Left renal pelvis (tissue), 4 donors: ENCODE data around the gene CELA2A. TPM values are rescaled to one million over a fixed set of nuclear protein-coding genes. Genes with fewer than 3 reads are reported as not detected.
"Not testable (repeated sequence)": the region's sequence is repeated elsewhere in the genome, so short reads cannot be mapped to it uniquely, and the experiment has no call there.

Experiments used
- DNase-seq, 4 donors: peaks; one replicate each; pipeline ENCODE4 v3.0.0-alpha.2; 2013; ENCODE audit warnings: low read depth in 4 of 4, low spot score in 3 of 4
- polyA plus RNA-seq, 4 donors: library from polyadenylated mRNA; unstranded; fragments of 120-200 nt; gene quantifications; one replicate each; pipeline ENCODE4 v1.2.1, GENCODE V29; 2013; ENCODE audit not compliant: insufficient read length in 4 of 4

CELA2A gene
- polyA plus RNA-seq, 4 donors = not detected

DNA sequence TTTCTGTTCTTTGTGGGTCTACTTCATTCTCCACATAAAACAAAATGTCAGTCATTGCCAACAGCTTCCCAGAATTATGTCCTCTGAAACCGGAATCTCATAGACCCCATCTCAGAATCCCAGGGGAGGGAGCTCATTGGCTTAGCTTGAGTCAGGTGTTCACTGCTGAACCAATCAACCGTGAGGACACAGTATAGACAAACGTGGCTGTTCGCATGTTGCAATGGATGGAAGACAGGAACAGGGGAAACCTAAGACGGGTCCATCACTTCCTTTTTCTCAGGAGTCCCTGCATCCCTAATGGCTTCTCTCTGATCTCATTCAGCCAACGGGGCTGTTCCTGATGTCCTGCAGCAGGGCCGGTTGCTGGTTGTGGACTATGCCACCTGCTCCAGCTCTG is 9.1 kb downstream of the CELA2A start:
- no peak for DNase-seq

DNA sequence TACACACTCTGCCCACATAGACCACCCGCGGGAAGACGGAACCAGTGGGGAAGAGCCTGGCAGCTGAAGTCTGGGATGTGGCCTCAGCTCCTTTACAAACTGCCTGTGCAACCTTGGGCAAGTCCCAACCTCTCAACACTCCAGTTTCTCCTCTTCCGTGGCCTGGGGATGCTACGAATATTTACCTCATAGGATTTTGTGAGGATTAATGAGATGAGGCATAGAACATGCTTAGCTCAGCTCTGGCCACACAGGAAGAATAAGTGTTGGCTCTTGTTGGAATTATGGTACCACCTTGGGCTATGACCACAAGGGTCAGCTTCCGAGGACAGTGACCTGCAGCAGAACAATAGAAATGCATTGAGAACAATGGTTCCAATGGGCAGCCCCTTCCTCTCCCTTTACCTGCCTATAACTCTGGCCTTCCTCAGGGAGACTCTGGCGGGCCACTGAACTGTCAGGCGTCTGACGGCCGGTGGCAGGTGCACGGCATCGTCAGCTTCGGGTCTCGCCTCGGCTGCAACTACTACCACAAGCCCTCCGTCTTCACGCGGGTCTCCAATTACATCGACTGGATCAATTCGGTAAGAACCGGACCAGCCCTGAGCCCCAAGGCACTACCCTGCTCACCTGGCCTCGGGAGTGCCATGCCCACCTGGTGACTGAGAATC is 10.6 kb downstream of the CELA2A start:
- DNase-seq = not testable (repeated sequence)

DNA sequence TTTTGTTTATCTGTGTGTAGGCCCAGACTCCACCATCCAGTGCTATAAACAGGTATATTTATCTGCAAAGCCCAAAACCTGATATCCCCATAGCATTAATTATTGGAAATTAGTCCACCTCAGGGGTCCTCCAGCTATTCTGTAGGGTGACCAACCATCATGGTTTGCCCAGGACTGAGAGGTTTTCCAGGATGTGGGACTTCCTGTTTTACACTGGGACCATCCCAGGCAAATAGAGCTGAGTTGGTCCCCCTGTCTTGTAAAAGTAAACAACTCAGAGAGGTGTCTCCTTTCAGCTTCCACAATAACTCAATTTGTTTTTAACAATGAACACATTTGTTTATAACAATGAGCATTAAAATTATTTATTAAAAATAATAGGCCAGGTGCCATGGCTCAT is 11.6 kb downstream of the CELA2A start:
- no peak for DNase-seq

DNA sequence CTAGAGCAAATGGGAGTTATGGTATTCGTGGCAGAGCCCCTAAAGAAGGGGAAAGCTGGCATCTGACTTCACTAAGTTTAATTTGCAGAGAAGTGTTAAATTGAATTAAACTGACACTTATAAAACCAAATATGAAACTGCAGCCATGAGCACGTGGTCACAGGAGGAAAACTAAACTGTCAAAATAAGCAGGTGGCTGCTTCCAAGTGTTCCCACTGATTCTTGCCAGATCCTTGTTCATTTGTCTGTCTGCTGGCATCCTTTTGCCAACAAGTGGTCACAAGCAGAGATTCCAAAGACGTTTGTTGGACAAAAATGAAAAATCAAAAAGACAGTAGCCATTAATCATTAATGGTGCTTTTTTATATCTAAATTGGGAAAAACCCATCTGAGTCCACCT is 12.8 kb downstream of the CELA2A start:
- no peak for DNase-seq

DNA sequence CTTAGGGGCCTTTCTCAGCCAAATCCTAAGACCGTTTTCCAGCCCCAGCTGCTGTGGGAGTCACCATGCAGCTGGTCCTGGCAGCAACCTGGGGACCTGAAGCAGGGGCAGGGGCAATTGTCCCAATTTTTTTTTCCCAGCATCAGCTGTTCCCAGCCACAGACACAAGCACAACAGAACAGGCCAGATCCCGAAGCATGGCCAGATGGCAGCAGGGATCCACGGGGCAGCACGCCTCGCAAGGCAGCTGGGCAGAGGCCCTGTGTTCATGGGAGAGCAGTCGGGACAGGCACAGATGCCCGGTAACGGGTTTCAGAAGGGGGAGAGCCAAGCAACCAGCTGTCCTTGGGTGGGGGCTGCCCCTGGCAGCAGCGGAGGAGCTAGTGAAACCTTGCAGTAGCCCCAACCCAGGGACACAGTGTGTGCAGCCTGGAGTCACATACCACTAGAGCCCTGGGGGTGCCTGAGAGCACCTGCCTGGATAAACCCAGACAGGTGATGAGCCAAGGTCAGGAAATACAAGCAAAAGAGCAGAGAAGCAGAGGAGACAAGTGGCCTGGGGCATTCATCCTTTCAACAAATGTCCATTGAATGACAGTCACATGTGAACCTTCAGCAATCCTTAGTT is 13.4 kb downstream of the CELA2A start:
- not testable (repeated sequence) for DNase-seq

DNA sequence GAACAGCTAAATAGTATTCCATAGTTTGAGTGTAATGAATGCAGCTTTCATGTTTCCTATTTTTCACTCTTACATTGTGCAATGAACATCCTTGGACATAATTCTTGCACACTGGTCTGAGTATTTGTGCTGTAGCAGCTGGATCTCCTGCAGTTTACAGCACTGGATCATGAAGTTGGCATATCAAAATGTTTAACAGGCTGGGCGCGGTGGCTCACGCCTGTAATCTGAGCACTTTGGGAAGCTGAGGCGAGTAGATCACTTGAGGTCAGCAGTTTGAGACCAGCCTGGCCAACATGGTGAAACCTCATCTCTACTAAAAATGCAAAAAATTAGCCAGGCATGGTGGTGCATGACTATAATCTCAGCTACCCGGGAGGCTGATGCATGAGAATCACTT is 14.5 kb downstream of the CELA2A start:
- DNase-seq = not testable (repeated sequence)

DNA sequence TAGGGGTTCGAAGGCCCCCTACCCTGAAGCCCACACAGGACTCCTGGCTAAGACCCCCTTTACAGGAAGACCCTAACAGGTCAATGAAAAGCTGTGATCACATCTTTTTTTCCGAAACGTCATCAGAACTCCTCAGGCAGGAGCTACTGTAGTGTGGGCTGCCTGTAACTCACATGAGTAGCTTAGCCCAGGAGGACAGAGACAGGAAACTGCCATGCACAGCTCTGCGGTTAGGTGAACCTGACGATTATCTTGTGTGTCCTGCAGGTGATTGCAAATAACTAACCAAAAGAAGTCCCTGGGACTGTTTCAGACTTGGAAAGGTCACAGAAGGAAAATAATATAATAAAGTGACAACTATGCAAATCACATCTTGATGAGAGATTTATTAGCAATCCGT is 15.2 kb downstream of the CELA2A start:
- DNase-seq = not testable (repeated sequence)

DNA sequence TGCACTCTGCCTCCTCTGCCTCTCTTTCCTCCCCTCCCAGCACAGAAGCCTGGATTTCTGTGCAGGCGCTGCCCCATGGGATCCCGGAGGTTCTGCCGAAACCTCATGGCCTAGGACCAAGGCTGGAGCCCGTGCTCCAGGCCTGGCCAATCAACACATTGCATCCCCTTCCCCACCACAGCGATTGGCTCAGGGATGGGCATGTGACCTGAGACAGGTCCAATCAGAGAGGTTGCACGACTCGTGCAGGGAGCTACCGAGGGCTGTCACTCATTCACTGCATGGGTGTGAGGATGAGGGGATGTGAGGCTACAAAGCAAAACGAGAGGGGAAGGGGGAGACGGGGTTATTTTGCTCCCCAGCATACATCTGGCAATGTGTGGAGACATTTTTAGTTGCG is 16.1 kb downstream of the CELA2A start:
- DNase-seq = no peak

DNA sequence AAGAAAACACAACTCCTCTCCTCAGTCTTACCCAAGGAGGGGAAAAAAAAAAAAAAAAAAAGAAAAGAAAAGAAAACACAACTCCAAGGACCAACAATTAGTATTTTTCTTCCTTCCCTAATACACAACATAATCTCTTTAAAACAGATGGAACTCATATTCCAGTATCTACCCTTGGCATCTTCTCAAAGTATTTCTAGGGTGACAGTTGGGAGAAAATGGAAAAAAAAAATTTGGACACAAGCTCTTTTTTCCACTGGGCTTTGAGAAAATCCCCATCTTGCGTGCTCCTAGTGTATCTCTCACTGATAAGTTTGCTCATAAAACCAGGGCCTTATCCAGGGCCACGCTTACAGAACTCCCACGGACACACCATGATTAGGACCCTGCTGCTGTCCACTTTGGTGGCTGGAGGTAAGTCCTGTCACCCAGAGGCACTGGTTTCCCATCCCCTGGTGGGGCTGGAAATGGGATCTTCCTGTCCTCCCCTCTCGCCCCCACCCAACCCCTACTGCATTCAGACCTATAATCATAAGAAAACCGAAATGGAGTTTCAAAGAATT is 19.3 kb downstream of the CELA2A start, which contains the start of gene CELA2B:
Gene CELA2B (plus strand): TSS at position 353 of the 563 bp plus-strand sequence. CDS start 22 bp downstream, at position 375.
- DNase-seq = no peak

DNA sequence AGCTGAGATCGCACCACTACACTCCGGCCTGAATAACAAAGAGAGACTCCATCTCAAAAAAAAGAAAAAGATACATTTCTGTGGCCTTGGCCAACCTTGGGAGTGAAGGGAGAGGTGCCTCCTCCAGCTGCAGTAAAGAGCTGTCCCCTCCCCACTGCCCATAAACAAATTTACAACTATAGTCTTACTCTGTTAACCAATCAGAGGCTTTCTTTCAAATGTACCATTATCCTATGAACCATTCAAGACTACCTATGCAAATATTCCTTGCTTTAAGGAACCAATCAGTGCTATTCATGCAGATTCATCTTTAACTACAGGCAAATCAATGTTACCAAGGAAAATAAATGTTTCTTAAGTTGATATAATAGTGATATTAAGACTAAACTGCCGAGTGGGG is 20.4 kb downstream of the CELA2A start:
- no peak for DNase-seq

DNA sequence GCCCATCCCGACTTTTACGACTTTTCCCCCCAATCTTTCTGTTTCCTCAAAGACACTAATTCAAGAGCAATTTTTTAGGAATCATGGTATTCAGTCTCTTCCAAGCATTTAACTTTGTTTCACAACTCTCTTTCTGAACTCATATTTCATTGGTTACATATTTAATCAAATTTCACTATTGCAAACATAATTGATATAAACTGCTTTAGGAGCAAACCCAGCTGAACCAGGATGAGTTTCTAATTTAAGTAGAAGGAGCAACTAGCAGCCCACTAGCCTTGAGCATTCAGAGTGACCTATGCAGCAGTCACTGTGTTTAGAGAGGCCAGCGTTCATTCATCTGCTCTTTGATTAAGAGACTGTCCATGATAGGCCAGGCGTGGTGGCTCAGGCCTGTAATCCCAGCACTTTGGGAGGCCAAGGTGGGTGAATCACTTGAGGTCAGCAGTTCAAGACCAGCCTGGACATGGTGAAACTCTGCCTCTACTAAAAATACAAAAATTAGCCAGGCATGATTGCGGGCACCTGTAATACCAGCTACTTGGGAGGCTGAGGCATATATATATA is 21.2 kb downstream of the CELA2A start:
- no peak for DNase-seq

DNA sequence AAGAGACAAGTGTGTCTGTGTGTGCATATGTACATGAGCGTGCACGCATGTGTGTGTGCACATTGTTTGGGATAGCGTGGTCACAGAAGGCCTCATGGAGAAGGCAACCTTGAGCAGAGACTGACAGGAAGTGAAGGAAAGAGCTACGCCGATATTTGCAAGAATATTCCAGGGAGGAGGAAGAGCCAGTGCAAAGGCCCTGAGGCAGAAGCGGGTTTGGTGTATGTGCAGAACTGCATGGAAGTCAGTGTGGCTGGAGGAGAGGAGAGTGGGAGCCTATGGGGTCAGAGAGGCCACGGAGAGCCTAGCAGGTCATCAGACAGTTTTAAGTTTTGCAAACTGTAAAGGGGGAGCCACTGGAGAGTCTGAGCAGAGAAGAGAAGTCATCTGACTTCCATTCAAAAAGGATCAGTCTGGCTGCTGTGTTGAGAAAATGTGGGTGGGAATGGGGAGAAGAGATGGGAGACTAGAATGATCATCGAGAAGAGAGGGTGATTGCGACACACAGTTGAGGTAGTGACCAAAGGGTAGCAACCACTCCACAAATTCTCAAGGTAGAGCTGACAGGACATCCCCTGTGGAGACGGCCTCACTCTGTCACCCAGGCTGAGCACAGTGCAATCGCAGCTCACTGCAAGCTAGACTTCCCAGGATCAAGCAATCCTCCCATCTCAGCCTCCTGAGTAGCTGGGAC is 23.3 kb downstream of the CELA2A start:
- no peak for DNase-seq

DNA sequence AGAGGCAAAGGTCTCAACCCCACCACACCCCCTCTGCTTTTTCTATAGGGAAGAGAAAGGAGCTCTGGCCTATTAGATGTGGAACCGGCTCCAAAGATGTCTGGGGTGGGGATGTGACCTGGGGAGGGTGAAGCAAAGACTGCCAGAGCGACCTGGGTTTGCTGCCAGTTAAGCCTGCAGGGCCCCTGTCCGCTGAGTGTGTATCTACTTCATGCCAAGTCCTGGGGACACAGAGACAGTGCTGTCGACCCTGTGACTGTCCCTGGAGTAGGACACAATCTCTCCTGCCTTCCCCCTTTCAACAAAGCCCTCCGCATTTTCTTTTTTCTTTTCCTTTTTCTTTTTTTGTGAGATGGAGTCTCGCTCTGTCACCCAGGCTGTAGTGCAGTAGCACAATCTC is 25.9 kb downstream of the CELA2A start:
- not testable (repeated sequence) for DNase-seq

DNA sequence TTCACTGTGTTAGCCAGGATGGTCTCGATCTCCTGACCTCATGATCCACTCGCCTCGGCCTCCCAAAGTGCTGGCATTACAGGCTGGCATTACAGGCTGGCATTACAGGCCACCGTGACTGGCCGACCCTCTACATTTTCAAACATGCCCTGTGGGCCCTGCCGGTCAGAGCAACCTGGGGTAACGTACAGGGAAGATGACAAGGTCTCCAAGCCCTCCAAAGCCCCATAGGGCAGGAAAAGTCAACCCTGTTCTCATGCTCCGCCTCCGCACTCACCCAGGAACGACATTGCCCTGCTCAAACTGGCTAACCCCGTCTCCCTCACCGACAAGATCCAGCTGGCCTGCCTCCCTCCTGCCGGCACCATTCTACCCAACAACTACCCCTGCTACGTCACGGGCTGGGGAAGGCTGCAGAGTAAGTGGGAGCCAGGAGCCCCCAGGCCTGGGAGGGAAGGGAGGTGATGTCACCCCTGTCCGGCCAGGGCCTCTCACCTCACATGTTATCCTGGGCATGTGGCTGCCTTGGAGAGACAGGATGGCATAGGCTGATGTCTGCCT is 26.5 kb downstream of the CELA2A start:
- DNase-seq = not testable (repeated sequence)

DNA sequence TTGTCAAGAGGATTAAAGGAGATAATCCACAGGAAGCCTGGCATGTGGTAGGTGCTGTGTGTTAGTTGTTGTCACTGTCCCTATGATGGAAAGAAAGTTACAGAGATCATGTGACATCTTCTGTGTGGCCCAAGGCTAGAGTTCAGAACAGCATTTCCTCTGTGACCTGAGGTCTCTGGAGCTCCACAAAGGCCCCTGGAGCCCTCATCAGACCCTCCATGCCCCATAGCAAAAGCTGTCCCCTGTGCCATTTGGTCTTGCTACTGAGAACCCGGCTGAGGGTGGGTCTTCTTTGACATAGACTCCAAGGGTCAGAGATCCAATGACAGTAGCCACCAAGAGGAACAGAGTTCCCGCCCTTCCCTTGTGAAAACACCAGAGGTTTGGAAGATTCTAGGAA is 27.4 kb downstream of the CELA2A start:
- no peak for DNase-seq

DNA sequence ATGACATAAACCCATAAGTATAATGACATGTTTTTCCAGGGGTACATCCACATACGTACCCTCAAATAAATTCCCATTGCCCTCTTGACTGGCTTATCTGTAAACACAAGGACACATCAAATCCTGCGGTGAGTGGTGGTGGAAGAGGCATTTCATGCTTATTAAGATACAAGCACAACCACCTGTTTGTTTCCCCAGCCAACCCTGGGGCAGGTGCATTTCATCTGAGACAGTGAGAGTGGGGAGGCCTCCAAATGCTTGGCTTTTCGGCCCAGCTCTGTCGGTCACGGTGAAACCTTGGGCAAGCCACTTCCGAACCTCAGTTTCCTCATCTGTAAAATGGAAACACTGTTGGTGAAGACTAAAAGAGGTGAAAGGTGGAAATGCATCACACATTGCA is 27.9 kb downstream of the CELA2A start:
- DNase-seq = not testable (repeated sequence)

DNA sequence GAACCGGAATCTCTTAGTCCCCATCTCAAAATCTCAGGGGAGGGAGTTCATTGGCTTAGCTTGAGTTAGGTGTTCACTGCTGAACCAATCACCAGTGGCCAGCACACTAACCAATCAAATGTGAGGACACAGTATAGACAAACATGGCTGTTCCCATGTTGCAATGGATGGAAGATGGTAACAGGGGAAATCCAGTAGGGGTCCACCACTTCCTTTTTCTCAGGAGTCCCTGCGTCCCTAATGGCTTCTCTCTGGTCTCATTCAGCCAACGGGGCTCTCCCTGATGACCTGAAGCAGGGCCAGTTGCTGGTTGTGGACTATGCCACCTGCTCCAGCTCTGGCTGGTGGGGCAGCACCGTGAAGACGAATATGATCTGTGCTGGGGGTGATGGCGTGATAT is 29.1 kb downstream of the CELA2A start:
- no peak for DNase-seq

DNA sequence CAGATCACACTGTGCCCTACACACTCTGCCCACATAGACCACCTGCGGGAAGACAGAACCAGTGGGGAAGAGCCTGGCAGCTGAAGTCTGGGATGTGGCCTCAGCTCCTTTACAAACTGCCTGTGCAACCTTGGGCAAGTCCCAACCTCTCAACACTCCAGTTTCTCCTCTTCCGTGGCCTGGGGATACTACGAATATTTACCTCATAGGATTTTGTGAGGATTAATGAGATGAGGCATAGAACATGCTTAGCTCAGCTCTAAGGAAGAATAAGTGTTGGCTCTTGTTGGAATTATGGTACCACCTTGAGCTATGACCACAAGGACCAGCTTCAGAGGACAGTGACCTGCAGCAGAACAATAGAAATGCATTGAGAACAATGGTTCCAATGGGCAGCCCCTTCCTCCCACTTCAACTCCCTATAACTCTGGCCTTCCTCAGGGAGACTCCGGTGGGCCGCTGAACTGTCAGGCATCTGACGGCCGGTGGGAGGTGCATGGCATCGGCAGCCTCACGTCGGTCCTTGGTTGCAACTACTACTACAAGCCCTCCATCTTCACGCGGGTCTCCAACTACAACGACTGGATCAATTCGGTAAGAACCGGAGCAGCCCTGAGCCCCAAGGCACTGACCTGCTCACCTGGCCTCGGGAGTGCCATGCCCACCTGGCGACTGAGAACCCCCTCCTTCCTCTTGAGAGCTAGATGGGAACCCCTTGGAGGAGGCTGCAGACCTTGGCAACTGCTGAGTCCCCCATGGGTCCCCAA is 30.5 kb downstream of the CELA2A start:
- DNase-seq = not testable (repeated sequence)

DNA sequence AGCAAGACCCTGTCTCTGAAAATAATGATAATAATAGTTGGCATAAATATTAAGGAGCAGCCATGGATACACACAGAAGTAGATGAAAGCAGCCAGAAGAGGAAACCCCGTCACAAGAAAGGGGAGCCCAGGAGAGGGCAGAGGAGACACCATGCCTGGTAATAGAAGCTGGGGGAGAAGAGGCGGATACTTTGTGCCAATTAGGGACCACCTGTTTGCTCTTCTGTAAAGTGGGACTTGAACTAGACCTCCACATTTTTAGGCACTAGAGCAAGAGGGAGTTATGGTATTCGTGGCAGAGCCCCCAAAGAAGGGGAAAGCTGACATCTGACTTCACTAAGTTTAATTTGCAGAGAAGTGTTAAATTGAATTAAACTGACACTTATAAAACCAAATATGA is 31.8 kb downstream of the CELA2A start:
- no peak for DNase-seq
